ENCODE results near the gene ZNF268.

ZNF268 gene

DNA sequence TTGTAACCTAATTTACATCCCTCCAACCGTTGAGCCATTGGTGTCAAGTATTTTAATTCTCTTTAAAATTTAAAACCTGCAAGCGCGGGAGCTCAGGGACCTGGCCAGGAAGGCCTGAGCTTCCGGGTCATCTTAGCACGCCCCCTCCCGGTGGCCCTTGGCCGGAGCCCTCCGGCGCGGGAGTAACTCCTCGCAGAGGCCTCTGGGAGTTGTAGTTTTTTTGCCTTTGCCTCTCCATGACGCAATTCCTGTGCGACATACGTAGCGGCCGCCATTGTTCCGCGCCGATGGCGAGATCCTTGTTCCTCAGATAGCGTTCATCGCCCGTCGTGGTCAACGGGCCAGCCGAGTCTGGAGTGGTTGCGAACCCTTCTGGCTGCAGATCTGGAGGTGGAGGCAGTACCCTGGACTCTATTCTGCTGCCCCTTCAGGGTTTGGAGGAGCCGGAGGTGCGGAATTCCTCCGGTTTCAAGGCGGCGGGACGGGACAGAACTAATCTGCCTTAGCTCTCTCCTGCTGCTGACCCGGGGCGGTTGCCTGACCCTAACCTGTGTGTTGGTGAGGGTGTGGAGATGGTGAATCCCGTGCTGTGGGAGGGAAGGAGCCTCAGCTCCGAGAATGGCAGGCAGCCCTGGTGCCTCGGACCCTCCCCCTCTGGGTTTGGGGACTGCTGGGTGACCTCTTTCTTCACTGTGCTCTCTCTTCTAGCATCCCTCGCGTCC, at the start of gene ZNF268:
Gene ZNF268 (plus strand): TSS at position 258 of the 722 bp plus-strand sequence. CDS start 503 bp downstream, outside the sequence.
- DNase-seq: peak; percentile 83

DNA sequence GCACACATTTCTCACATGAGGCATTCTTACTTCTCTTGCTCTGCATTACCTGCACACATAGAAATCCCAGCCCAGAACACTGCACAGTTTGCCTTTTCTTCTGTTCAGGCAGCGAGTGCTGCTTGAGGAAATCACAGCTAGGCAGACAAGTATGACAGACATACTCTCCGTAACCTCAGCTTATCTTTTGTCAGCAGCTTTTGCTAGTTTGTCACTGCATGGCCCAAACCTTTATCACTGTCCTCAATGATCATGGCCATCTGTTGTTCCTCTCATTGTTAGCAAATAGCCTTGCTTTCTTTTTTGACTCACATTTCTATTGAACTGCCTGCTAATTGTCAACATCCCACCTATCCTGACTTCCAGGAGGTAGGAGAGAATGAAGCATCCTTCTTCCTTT, 45.5 kb upstream of the ZNF268 start:
- no peak for DNase-seq

DNA sequence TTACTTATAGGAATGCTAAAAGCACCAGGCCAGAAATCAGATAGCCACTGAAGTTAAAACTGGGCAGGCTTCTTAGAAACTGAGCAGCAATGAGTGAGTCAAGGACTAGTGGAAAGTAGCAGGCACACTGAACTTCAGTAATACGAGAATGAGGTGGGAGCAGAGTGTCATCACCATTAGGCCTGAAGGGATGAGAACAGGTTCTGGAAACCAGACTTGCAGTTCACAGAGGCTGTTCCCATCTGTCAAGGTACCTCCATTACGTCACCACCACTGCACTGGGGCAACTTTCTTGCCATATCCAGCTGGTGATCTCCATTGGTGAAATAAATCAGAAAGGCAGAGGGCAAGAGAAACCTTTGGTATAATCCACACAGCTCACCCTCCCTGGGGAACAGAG, 35.3 kb upstream of the ZNF268 start:
- DNase-seq: no peak

DNA sequence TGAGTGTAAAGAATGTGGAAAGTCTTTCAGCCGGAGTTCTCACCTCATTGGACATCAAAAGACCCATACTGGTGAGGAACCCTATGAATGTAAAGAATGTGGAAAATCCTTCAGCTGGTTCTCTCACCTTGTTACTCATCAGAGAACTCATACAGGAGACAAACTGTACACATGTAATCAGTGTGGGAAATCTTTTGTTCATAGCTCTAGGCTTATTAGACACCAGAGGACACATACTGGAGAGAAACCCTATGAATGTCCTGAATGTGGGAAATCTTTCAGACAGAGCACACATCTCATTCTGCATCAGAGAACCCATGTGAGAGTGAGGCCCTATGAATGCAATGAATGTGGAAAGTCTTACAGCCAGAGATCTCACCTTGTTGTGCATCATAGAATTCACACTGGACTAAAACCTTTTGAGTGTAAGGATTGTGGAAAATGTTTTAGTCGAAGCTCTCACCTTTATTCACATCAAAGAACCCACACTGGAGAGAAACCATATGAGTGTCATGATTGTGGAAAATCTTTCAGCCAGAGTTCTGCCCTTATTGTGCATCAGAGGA, 25.1 kb upstream of the ZNF268 start:
- DNase-seq: no peak

DNA sequence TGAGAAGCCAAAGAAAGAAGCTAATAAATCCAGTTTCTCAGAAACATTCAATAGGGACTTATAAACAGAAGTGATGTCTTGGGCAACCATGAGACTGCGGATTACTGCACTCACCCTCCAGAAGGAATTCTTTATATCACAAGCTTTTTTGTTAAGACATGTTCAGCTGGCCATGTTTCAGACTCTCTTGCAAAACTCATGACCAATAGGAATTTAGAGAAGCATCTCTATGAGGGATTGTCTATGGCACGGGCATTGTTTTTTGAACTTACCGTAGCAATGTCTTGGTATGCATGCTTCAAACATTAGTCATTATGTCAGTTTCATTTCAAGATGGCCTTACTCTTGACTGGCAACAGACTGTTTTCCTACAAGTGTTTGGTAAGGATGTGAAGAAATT, 15.5 kb upstream of the ZNF268 start:
- no peak for DNase-seq

DNA sequence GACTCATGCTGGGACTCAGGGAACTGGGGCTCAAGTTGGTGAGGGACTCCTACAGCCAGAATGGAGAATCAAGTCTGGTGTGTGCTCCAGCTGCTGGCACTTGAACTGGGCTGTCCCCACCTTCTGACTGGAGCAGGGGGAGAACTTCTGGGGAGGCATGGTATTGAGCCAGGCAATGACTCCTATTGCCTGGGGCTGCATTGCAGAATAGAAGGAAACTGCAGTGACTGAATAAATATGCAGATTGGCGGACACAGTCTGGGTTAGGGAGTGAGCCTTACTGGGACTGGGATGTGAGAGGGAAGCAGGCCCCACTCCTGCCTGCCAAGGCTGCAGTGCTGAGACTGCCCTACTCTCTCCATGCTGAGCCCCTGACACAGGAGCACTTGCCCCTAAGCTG, 8.8 kb upstream of the ZNF268 start:
- no peak for DNase-seq

DNA sequence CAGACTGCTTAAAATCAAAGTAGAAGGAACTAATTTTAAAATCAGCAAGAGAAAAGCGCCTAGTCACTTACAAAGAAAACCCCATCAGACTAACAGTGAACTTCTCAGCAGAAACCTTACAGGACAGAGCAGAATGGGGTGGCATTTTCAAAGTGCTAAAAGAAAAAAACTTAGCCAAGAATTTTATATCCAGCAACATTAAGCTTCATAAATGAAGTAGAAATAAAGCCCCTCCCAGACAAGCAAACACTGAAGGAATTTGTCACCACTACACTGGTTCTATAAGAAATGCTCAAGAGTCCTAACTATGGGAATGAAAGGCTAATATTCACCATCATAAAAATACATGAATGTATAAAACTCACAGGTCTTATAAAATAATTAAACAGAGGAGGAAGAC, 6.4 kb upstream of the ZNF268 start:
- no peak for DNase-seq

DNA sequence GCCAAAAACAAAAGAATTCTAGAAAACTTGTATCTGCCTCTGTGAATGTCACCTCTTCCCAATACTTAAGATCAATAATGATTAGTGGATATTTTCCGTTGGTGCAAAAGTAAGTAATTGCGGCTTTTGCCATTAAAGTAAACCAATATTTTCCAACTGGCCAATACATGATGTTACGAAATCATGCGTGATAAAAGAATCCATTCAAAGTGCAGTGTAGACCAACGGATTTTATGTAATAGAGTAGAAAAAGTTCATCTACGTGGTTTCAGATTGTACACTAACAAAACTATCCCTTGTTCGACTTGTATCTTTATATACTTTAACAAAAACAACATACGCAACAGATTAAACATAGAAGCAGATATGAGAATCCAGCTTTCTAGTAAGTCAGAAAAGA, 626 bp upstream of the ZNF268 start:
- no peak for DNase-seq

DNA sequence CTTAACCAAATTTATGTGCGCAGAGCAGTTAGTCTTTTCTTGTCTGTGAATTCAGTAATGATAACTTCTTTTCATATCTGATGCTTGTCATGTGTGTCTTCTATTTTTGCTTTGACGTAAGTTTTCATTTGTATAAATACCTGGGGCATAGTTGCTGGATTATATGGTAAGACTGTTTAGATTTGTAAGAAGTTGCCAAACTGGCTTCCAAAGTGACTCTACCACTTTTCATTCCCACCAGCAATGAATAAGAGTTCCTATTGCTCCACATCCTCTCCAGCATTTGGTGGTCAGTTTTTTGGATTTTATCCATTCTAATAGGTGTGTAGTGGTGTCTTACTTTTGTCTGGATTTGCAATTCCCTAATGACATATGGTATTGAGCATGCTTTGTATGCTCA, 8.9 kb downstream of the ZNF268 start:
- no peak for DNase-seq

DNA sequence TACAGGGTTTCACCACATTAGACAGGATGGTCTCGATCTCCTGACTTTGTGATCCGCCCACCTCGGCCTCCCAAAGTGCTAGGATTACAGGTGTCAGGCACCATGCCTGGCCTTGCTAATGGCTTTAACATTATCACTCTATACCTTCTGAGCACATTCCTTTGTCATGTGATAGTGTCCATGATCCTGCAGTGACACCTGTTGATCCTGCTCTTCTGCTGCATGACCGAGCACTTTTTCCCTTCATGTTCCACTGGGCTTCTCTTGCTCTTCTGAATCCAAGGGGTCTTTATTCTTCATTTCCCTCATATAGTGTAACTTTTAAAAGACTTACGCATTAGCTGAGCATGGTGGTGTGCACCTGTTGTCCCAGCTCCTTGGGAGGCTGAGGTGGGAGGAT, 11.6 kb downstream of the ZNF268 start:
- no peak for DNase-seq

DNA sequence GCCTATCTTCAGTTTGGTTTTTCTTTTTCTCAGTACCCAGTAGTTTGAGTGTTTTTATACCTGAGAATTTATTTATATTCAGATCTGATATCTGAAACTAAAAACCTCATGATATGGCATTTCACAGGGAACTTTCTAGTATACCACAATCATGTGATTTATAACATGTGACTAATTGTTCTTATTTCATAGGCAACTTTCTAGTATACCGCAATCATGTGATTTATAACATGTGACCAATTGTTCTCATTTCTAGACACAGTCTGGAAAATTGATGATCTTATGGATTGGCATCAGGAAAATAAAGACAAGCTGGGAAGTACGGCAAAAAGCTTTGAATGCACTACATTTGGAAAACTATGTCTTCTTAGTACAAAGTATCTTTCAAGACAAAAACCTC, 20.6 kb downstream of the ZNF268 start:
- DNase-seq: no peak

DNA sequence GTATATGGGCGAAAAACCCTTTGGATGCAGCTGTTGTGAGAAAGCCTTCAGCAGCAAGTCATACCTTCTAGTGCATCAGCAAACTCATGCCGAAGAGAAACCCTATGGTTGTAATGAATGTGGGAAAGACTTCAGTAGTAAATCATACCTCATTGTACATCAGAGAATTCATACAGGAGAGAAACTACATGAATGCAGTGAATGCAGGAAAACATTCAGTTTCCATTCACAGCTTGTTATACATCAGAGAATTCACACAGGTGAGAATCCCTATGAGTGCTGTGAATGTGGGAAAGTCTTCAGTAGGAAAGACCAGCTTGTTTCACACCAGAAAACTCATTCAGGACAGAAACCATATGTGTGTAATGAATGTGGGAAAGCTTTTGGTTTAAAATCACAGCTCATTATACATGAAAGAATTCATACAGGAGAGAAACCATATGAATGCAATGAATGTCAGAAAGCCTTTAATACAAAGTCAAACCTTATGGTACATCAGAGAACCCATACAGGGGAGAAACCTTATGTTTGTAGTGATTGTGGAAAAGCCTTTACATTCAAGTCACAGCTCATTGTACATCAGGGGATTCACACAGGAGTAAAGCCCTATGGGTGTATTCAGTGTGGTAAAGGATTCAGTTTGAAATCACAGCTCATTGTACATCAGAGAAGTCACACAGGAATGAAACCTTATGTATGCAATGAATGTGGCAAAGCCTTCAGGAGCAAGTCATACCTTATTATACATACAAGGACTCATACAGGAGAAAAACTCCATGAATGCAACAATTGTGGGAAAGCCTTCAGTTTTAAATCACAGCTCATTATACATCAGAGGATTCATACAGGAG, 21.4 kb downstream of the ZNF268 start:
- DNase-seq: no peak

DNA sequence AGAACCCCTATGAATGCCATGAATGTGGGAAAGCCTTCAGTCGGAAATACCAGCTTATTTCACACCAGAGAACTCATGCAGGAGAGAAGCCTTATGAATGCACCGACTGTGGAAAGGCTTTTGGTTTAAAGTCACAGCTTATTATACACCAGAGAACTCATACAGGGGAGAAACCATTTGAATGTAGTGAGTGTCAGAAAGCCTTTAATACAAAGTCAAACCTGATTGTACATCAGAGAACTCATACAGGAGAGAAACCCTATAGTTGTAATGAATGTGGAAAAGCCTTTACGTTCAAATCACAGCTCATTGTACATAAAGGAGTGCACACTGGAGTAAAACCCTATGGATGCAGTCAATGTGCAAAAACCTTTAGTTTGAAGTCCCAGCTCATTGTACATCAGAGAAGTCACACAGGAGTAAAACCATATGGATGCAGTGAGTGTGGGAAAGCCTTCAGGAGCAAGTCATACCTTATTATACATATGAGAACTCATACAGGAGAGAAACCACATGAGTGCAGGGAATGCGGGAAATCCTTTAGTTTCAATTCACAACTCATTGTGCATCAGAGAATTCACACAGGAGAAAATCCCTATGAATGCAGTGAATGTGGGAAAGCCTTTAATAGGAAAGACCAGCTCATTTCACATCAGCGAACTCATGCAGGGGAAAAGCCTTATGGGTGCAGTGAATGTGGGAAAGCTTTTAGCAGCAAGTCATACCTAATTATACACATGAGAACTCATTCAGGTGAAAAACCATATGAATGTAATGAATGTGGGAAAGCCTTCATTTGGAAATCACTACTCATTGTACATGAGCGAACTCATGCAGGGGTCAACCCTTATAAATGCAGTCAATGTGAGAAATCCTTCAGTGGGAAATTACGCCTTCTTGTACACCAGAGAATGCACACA, 22.3 kb downstream of the ZNF268 start:
- DNase-seq: no peak

DNA sequence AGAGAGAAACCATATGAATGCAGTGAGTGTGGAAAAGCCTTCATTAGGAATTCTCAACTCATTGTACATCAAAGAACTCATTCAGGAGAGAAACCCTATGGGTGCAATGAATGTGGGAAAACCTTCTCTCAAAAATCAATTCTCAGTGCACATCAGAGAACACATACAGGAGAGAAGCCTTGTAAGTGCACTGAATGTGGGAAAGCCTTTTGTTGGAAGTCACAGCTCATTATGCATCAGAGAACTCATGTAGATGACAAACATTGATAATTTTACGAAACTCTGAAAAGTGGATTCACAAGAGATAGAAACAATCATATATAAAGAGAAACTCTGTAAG, 22.9 kb downstream of the ZNF268 start:
- no peak for DNase-seq

DNA sequence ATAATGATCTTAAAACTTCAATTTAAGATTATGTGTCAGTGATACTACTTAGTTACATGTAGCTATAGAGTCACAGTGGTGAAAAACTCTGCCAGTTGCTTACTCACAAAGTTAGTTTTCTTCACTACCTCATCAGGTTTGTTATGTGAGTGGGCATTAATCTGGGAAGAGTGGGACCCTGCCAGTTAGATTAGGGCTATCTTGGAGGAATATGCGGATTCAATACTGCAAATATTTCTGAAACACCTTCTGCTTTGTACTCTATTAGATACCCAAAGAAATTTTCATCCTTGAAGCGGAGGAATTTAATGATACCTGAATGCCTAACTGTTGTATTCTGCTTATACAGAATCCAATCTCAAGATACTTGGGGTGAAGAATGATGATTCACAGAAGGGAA, 25.1 kb downstream of the ZNF268 start:
- no peak for DNase-seq

DNA sequence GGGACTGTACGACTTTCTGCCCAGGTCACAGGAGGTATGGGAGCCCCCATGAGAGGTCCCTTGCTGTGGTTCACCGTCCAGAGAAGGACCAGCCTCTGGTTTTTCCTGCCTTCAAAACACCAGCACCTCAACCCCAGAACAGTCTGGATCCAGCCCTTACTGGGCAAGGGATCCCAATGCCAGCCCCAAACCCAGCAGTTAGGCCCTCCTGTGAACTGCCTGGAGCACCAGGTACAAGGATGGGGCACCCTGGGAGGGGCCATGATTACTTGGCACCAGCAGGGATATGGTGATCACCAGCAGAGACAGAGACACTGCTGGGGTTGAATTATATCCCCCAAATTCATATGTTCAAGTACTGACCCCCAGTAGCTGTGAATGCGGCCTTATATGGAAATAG, 34.4 kb downstream of the ZNF268 start:
- DNase-seq: no peak

DNA sequence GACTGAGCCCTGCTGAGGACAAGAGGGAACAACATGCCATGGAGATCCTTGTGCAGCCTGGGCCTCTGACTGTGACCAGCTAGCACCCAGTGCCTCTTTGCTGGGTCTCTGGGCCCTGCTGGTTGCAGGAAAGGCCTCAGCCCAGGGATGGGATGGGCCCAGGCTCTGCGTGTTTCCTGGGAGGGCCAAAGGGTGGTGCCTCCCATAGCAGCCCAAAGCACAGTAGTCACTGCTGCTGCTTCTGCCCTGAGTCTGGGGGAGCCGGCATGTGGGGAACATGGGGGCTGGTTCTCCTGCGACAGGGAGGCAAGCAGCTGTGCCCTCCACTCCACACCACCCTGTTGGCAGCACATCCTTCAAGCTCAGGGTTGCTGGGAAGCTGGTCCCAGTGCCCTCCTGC, 35.9 kb downstream of the ZNF268 start:
- DNase-seq: no peak

DNA sequence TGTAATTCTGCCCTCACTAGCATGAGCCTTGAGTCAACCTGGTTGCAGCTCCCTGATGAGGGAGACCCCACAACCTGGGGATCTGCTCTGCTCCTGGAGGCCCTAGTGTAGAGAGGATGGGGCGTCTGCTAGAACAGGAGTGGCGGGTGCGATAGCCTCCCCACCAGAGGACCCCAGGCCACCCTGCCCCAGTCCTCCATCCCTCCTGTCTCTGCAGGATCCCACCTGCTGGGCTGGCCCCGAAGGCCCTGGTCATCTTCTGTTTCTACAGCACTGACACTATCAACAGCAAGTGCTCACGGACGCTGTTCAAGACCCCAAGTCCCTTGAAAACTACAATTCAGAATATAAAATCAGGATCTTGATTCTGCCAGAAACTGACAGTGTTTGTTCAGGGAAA, 39.2 kb downstream of the ZNF268 start:
- no peak for DNase-seq

DNA sequence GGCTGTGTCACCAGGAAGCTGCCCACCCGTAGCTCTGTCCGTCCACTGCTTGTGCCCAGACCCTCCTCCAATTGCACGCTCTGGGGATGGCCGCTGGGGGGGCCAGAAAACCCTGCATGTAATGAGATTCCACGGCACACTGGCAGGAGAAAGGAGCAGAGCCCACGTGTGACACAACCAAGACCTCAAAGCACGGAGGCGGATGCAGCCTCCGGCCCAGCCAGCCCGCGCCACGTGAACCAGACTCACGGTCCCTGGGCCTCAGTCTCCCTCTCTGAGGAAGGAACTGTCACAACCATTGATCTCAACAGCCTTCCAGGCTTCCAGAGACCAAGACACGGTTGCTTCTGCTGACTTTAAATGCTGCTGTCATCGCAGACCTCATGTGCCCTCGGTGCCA, 39.9 kb downstream of the ZNF268 start:
- DNase-seq: no peak

DNA sequence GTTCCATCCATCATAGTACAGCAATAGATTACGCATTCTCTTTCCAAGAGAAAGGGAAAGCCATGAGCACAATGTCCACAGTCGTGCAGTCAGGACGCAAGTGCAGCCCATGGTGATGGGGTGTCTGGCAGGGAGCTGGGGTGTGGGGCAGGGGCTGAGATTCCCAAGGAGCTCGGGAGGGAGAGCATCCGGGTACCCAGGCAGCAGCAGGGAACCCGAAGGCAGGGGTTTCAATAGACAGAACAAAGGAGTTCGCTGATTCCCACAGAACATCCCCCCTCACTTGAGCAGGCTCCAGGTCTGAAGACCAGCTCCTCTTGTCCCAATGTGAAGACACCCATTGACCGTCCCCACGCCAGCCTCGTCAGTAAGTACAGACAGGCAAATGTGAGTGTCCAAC, 40.9 kb downstream of the ZNF268 start:
- no peak for DNase-seq

DNA sequence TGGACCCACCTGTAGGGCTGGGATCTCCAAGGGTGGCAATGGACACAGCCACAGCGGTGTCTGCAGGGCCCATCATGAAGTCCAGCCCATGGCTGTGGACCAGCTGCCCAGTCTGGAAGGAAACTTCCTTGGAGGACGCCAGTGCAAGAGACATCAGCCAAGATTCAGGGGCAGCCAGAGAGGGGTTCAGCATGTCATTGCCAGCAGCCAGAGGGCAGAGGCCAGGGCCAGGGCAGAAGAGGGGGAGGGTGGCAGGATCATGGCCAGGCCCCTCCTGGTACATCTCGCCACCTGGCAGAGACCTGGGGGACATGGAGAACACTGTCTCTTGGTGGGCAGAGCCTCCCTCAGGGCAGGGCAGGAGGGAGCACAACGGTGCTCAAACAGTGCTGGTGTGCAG, 44.2 kb downstream of the ZNF268 start:
- DNase-seq: no peak

DNA sequence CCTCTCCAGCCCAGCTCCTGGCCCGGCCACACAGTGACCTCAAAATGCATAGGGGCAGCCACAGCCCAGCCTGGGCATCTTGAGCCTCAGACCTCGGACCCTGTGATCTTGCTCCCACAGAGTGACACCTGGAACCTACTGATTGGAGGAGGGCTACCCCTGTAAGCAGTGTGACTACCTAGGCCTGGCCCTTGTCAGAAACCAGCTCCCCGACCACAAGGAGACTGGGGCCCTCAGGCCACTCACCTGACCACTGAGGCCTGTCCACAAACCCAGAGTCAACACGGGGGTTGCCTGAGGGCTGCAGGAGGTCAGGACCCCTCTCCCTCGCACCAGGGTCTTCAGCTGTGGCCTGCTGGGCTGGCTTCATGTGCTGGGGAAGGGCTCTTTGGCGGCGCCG, 45.4 kb downstream of the ZNF268 start:
- no peak for DNase-seq

DNA sequence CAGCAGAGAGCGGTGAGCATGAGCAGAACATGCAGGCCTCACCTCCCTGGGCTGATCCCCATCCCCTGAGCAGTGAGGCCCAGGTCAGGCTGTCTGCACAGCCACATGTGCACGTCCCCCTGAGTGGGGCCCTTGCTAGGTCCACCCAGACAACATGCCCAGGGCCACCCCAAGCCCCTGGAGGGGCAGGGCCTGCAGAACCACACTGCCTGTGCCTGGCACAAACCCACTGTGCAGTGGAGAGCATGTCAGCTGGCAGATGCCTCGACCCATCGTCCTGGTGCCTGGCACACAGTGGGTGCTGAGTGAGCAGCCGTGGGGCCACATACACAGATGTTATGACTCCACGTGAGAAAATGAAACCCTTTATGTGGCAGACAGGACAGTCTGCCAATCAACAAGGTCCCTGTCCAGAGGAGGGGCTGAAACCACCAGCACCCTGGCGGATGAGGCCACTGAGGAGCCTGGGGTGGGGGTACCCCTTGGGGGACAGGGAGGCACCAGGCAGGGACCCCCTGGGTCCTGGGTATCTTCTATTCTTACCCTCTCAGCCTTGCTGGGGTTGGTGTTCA, 46.1 kb downstream of the ZNF268 start:
- DNase-seq: no peak

Measured in NCI-H226 (cell line).